SK-N-SH treated with all-trans-retinoic acid at 6 μM for 48 hours (cell line): ENCODE data around the gene SLC66A1.

Experiments used
- ATAC-seq: fragments of 200-7000 bp; cut with Tn5 transposase; 3 replicates; pipeline ENCODE4 v1.9.1; 2020; ENCODE audit warnings: mild to moderate bottlenecking, moderate library complexity
- ARNTL ChIP-seq: fragments of 450-650 bp; formaldehyde crosslinking; IDR thresholded peaks from 2 replicates; pipeline ENCODE4 v1.5.0; 2020; ENCODE audit warnings: low read depth, mild to moderate bottlenecking, moderate library complexity, borderline replicate concordance
- BACH2 ChIP-seq: fragments of 250-450 bp; sonication (Bioruptor Pico); IDR thresholded peaks from 2 replicates; pipeline ENCODE4 v1.9.0; 2021; ENCODE audit warnings: mild to moderate bottlenecking, borderline replicate concordance
- CREB5 ChIP-seq: fragments of 250-450 bp; sonication (Bioruptor Pico); IDR thresholded peaks from 2 replicates; pipeline ENCODE4 v1.5.1; 2020; ENCODE audit warnings: low read depth, mild to moderate bottlenecking, moderate library complexity
- CSDC2 ChIP-seq: fragments of 250-450 bp; sonication (Bioruptor Pico); IDR thresholded peaks from 2 replicates; pipeline ENCODE4 v1.5.0; 2020; ENCODE audit warnings: mild to moderate bottlenecking, moderate library complexity
- CSRNP3 ChIP-seq: fragments of 250-450 bp; sonication (Bioruptor Pico); IDR thresholded peaks from 2 replicates; pipeline ENCODE4 v1.5.1; 2021; ENCODE audit warnings: mild to moderate bottlenecking, moderate library complexity
- ESRRG ChIP-seq: fragments of 250-450 bp; sonication (Bioruptor Pico); IDR thresholded peaks from 2 replicates; pipeline ENCODE4 v1.6.1; 2021; ENCODE audit warnings: mild to moderate bottlenecking
- ISL1 ChIP-seq: fragments of 250-450 bp; sonication (Bioruptor Pico); IDR thresholded peaks from 2 replicates; pipeline ENCODE4 v2.1.2; 2022; ENCODE audit warnings: mild to moderate bottlenecking, moderate library complexity
- OSR1 ChIP-seq: fragments of 250-450 bp; sonication (Bioruptor Pico); IDR thresholded peaks from 2 replicates; pipeline ENCODE4 v1.8.0; 2022; ENCODE audit warnings: moderate library complexity, mild to moderate bottlenecking, inconsistent platforms
- PPARA ChIP-seq: fragments of 250-450 bp; sonication (Bioruptor Pico); IDR thresholded peaks from 2 replicates; pipeline ENCODE4 v1.5.0; 2020; ENCODE audit warnings: mild to moderate bottlenecking, borderline replicate concordance
- RARB ChIP-seq: fragments of 250-450 bp; sonication (Bioruptor Pico); IDR thresholded peaks from 2 replicates; pipeline ENCODE4 v1.8.0; 2021; ENCODE audit warnings: mild to moderate bottlenecking, moderate library complexity
- SNAI2 ChIP-seq: fragments of 250-450 bp; sonication (Bioruptor Pico); IDR thresholded peaks from 2 replicates; pipeline ENCODE4 v1.5.0; 2020; ENCODE audit warnings: mild to moderate bottlenecking, moderate library complexity
- TSHZ2 ChIP-seq: fragments of 250-450 bp; sonication (Bioruptor Pico); IDR thresholded peaks from 2 replicates; pipeline ENCODE4 v1.5.0; 2020; ENCODE audit warnings: mild to moderate bottlenecking, moderate library complexity
- ZC3H10 ChIP-seq: fragments of 250-450 bp; sonication (Bioruptor Pico); IDR thresholded peaks from 2 replicates; pipeline ENCODE4 v1.5.1; 2021; ENCODE audit warnings: mild to moderate bottlenecking, moderate library complexity
- ZFP3 ChIP-seq: fragments of 250-450 bp; sonication (Bioruptor Pico); IDR thresholded peaks from 2 replicates; pipeline ENCODE4 v1.5.0; 2020; ENCODE audit warnings: mild to moderate bottlenecking, moderate library complexity
- ZNF565 ChIP-seq: fragments of 450-650 bp; formaldehyde crosslinking; conservative IDR thresholded peaks from 2 replicates; pipeline ENCODE4 v1.5.0; 2020; ENCODE audit warnings: low read depth, mild to moderate bottlenecking, moderate library complexity
- ZNF8 ChIP-seq: fragments of 450-650 bp; formaldehyde crosslinking; IDR thresholded peaks from 2 replicates; pipeline ENCODE4 v1.5.0; 2020; ENCODE audit warnings: mild to moderate bottlenecking, moderate library complexity
- TF ChIP-seq, protein P1 (sequence below): fragments of 250-450 bp; sonication (Bioruptor Pico); IDR thresholded peaks from 2 replicates; pipeline ENCODE4 v1.8.0; 2020; ENCODE audit warnings: mild to moderate bottlenecking, moderate library complexity, borderline replicate concordance
- TF ChIP-seq, protein P2 (sequence below): fragments of 250-450 bp; sonication (Bioruptor Pico); IDR thresholded peaks from 2 replicates; pipeline ENCODE4 v1.8.0; 2021; ENCODE audit warnings: low read depth, mild to moderate bottlenecking, moderate library complexity, borderline replicate concordance

Gene SLC66A1

GRCh38 chr1:19368050-19368449 lies 55.9 kb downstream of the SLC66A1 start:
- TF ChIP-seq ARNTL (CRISPR knock-in tag) (no peak), CSRNP3 (no peak), CREB5 (CRISPR knock-in tag) (no peak), ESRRG (CRISPR knock-in tag) (no peak), ZC3H10 (CRISPR knock-in tag) (no peak), ZNF8 (CRISPR knock-in tag) (no peak), ZFP3 (CRISPR knock-in tag) (no peak), BACH2 (CRISPR knock-in tag) (no peak)
- TF ChIP-seq, protein P1, sequence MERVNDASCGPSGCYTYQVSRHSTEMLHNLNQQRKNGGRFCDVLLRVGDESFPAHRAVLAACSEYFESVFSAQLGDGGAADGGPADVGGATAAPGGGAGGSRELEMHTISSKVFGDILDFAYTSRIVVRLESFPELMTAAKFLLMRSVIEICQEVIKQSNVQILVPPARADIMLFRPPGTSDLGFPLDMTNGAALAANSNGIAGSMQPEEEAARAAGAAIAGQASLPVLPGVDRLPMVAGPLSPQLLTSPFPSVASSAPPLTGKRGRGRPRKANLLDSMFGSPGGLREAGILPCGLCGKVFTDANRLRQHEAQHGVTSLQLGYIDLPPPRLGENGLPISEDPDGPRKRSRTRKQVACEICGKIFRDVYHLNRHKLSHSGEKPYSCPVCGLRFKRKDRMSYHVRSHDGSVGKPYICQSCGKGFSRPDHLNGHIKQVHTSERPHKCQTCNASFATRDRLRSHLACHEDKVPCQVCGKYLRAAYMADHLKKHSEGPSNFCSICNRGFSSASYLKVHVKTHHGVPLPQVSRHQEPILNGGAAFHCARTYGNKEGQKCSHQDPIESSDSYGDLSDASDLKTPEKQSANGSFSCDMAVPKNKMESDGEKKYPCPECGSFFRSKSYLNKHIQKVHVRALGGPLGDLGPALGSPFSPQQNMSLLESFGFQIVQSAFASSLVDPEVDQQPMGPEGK (CRISPR knock-in tag), result no peak
- no peak for ATAC-seq

GRCh38 chr1:19368964-19369363 lies 56.8 kb downstream of the SLC66A1 start:
- ATAC-seq, result no peak; the same call in 2 of the 3 replicates

More at GRCh38 chr1:19368964-19369363, 56.8 kb downstream of the SLC66A1 start:
- TF ChIP-seq BACH2 (CRISPR knock-in tag) (no peak), ISL1 (CRISPR knock-in tag) (no peak), TSHZ2 (no peak), CSDC2 (no peak), CSRNP3 (no peak), PPARA (CRISPR knock-in tag) (no peak), OSR1 (CRISPR knock-in tag) (no peak), RARB (no peak), ZC3H10 (CRISPR knock-in tag) (no peak), SNAI2 (CRISPR knock-in tag) (no peak), CREB5 (CRISPR knock-in tag) (no peak), ZNF565 (CRISPR knock-in tag) (no peak), ZFP3 (CRISPR knock-in tag) (no peak), ARNTL (CRISPR knock-in tag) (no peak)
- TF ChIP-seq, protein P2, sequence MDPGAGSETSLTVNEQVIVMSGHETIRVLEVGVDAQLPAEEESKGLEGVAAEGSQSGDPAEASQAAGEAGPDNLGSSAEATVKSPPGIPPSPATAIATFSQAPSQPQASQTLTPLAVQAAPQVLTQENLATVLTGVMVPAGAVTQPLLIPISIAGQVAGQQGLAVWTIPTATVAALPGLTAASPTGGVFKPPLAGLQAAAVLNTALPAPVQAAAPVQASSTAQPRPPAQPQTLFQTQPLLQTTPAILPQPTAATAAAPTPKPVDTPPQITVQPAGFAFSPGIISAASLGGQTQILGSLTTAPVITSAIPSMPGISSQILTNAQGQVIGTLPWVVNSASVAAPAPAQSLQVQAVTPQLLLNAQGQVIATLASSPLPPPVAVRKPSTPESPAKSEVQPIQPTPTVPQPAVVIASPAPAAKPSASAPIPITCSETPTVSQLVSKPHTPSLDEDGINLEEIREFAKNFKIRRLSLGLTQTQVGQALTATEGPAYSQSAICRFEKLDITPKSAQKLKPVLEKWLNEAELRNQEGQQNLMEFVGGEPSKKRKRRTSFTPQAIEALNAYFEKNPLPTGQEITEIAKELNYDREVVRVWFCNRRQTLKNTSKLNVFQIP (CRISPR knock-in tag), result no peak
